Fibroblast of skin of right biceps (primary cell): ENCODE data around the gene CLEC2L.

Experiments
- DNase-seq: peaks from one replicate; pipeline ENCODE4 v3.0.0-alpha.2; 2013

The CLEC2L gene

DNA sequence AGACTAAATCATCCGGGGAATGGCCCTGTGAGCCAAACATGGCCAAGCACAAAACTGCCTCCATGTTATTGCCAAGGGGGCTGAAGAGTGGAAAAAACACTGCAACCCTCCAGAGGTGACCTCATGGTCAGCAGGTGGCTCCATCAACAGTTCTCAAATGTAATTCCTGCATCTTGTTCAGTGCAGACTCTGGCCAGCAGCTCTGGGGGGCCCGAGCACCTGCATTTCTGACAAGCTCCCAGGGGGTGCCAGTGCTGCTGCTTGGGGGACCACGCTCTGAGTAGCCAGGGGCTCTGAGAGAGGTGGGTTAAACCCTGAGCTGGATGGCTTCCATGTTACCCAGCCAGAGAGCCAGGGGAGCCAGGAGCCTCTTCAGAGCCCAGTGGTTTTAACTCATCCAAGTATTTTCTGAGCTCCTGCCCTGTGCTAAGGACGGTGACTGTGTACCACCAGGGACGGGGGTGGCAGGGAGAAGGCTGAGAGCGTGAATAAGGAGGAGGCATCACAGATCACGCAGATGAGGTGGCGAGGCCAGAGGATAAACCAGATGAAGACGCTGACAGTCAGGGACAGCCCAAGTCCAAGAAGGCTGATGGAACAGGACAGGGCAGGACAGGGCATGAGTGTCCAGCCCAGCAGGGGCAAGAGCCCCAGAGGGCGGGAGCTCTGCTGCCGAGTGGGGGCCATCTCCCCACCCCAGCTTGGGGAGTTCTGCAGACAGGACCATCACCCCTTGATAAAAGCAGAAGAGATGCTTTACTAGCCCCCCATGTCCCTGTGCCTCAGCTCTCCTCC, 52.9 kb downstream of the CLEC2L start:
- DNase-seq = no peak

GRCh38 chr7:139580435-139580834, 57.0 kb downstream of the CLEC2L start:
- DNase-seq = no peak

DNA sequence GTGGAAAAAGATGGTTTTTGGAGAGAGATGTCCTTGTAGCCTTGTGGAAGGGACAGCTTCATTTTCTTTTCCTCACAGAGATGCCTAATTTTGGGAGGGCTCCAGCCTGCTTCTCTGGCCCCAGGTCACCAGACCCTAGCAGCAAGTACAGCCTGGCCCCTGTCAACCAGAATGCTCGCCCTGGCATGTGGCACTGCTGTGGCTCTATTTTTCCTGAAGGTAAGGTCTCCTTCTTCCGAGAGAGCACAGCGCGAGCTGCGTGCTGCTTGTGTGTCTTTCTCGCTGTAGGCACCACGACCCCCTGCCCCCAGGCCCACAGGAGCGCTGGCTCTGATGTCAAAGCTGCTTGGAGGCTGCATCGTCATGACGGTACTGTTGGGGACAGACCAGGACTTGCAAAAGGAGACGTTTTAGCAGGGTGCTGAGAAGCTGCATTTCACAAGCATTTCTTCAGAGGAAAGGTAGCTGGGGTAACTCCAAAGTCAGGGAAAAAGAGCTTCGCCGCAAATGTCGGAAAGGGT, 58.7 kb downstream of the CLEC2L start:
- DNase-seq = no peak

GRCh38 chr7:139582671-139583155, 59.2 kb downstream of the CLEC2L start:
- DNase-seq = no peak

DNA sequence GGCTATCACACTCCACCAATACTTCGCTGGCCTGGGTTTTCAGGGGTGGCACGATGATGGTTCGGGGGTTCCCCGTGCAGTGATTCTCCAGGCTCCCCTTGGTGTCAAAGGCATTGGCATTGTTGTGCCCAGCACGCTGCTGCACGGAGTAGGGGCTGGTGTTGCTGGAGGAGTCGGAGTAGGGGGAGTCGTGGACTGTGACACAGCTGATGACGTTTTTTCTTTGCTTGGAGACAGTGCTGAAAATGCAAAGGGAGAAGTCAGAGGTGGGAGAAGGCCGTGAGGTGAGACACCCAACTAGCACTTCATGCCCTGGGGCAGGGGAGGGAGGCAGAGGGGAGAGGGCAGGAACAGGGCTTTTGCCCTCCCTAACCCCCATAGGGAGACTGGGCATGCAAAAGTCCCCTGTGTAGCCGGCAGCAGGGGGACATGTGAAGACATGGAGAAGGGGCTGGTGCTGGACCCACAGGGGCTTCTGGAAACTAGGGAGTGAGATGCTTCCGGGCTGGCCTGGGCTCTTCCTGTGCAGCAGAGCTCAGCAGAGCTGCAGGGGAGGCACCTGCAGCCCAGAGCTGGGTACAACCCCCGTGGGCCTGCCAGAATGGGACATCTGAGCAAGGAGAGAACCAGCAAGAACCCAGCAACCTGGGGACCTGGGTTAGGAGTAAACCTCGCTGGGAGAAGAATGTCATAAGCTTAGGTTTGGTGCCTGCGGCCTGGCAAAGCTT, 60.5 kb downstream of the CLEC2L start:
- no peak for DNase-seq

GRCh38 chr7:139585042-139585441, 61.6 kb downstream of the CLEC2L start:
- no peak for DNase-seq

DNA sequence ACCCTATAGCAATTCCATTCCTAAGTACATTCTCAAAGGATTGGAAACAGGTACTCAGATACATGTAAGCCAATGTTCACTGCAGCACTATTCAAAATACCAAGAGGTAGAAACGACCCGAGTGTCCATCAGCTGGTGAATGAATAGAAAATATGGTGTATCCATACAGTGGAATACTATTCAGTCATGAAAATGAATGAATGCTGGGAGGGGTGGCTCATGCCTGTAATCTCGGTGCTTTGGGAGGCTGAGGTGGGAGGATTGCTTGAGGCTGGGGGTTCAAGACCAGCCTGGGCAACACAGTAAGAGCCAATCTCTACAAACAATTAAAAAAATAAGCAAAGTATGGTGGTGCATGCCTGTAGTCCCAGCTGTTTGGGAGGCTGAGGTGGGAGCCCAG, 62.8 kb downstream of the CLEC2L start:
- no peak for DNase-seq

DNA sequence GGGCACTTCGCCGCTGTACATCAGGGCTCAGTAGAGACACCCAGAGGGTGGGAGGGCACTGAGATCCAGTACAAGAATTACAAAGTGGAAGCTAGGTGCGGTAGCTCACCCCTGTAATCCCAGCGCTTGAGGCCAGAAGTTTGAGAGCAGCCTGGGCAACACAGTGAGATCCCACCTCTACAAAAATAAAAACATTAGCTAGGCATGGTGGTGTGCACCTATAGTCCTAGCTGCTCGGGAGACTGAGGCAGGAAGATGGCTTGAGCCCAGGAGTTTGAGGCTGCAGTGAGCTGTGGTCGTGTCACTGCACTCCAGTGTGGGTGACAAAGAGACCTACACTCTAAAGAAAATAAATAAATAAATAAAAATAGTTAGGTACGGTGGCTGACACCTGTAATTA, 64.0 kb downstream of the CLEC2L start:
- DNase-seq = no peak

DNA sequence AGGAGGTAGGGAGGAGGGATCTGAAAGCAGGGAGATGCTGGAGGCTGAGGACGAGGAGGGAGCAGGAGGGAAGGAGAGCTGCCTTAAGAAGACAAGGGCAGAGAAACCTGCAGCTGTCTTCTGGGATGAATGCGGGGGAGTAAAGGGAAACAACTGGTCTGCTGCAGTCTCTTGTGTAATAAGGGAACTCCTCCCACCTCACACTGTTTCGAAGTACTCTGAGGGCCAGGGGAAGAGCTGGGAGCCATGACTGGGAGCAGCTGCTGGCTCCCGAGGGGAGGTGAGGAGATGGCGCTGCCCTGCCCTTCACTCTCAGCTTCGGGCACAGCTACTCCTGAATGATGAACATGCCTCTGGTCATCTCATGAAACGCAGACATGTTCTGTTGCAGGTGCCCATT, 65.1 kb downstream of the CLEC2L start:
- DNase-seq = no peak

DNA sequence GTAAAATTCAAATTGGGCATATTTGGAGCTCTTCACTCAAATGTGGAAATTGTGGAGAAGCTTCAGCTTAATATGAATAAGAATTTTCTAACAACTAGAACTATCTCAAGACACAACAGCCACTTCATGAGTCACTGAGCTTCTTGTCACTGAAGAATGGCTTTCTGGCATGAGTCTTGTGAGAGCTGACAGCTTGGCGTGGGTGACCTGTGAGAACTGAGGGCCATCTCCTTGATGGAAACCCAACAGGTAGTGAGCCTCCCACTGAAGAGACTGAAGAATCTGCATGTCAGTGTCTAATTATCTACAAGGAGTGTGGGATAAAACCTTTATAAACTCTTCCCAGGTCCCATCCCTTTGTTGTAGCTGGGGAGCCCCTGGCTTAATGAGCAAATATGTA, 66.0 kb downstream of the CLEC2L start:
- no peak for DNase-seq

GRCh38 chr7:139591550-139592195, 68.2 kb downstream of the CLEC2L start:
- DNase-seq = no peak

DNA sequence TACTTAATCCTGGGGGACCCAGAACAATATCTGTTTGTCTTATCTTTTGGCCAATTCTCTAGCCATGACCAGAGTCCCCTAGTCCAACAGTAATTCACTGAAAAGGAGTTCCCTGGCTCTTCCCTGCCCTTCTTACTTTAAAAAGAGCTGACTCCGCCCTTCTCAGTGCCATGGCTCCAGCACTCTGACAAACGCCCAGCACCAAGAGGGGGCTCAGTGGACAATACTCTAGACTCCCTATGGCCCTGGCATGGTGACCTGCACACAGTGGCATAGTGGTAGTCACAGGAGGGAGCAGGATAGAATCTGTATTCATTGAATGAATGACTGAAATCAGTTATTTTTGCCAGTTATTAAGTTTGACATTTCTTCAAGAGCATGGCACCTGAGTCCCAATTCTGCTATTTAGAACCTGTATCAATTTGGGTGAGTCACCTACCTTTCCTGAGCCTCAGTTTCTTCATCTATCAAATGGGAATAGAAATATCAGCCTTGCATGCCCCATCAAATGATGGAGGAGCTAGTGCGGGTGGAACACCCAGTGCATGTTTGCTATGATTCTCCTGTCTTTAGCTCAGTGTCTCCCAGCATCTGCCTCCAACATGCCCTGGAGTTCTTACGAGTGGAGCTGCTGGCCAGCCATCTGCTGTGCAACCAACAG, 69.4 kb downstream of the CLEC2L start:
- no peak for DNase-seq

GRCh38 chr7:139594090-139594489, 70.6 kb downstream of the CLEC2L start:
- DNase-seq = no peak
